HepG2 (cell line): ENCODE results near the gene DAZAP1. TPM values are rescaled to one million over a fixed set of nuclear protein-coding genes. Genes with fewer than 3 reads are reported as not detected.

Experiments
- ARID4A ChIP-seq: sonication (generic); formaldehyde crosslinking; IDR thresholded peaks from 2 replicates; pipeline ENCODE4 v1.5.0; 2020; ENCODE audit warnings: mild to moderate bottlenecking, missing genetic modification reagents, borderline replicate concordance
- ATRX ChIP-seq: sonication (generic); formaldehyde crosslinking; IDR thresholded peaks from 2 replicates; pipeline ENCODE4 v1.4.0; 2020; ENCODE audit warnings: missing genetic modification reagents, borderline replicate concordance
- HDAC1 ChIP-seq: sonication (generic); formaldehyde crosslinking; IDR thresholded peaks from 2 replicates; pipeline ENCODE4 v1.5.1; 2020; ENCODE audit warnings: mild to moderate bottlenecking, missing genetic modification reagents
- KLF16 ChIP-seq, 2 experiments: sonication (generic) in 1 of 2; formaldehyde crosslinking in 1 of 2; IDR thresholded peaks; 2 replicates each; pipeline versions ENCODE4 v1.6.1 to v1.8.0; 2016 to 2023; ENCODE audit warnings: missing genetic modification reagents in 2 of 2, missing compliant biosample characterization in 1 of 2
- MAFF ChIP-seq: IDR thresholded peaks from 2 replicates; pipeline ENCODE4 v1.6.1; 2011; ENCODE audit warnings: low read depth, low read length, improper control_type of control experiment
- MEIS1 ChIP-seq: sonication (generic); formaldehyde crosslinking; IDR thresholded peaks from 2 replicates; pipeline ENCODE4 v1.9.0; 2021; ENCODE audit warnings: mild to moderate bottlenecking, missing genetic modification reagents, moderate library complexity, borderline replicate concordance
- PHF8 ChIP-seq: sonication (generic); formaldehyde crosslinking; IDR thresholded peaks from 2 replicates; pipeline ENCODE4 v1.5.0; 2020; ENCODE audit warnings: missing genetic modification reagents
- SALL2 ChIP-seq: sonication (generic); formaldehyde crosslinking; IDR thresholded peaks from 2 replicates; pipeline ENCODE4 v1.8.1; 2023; ENCODE audit warnings: mild to moderate bottlenecking, missing genetic modification reagents, inconsistent platforms
- TRAFD1 ChIP-seq: sonication (generic); formaldehyde crosslinking; IDR thresholded peaks from 2 replicates; pipeline ENCODE4 v1.5.1; 2020; ENCODE audit warnings: missing genetic modification reagents, mild to moderate bottlenecking, borderline replicate concordance
- UBTF ChIP-seq: sonication (generic); formaldehyde crosslinking; IDR thresholded peaks from 2 replicates; pipeline ENCODE4 v1.4.0; 2020; ENCODE audit warnings: mild to moderate bottlenecking, missing genetic modification reagents
- YEATS2 ChIP-seq: sonication (generic); formaldehyde crosslinking; IDR thresholded peaks from 2 replicates; pipeline ENCODE4 v1.4.0; 2020; ENCODE audit warnings: missing genetic modification reagents, borderline replicate concordance
- ZBTB10 ChIP-seq: sonication (generic); formaldehyde crosslinking; IDR thresholded peaks from 2 replicates; pipeline ENCODE4 v1.4.0; 2020; ENCODE audit warnings: missing genetic modification reagents, borderline replicate concordance
- ZNF513 ChIP-seq: sonication (generic); formaldehyde crosslinking; conservative IDR thresholded peaks from 2 replicates; pipeline ENCODE4 v1.5.0; 2020; ENCODE audit warnings: missing genetic modification reagents
- ZNF570 ChIP-seq: sonication (generic); formaldehyde crosslinking; IDR thresholded peaks from 2 replicates; pipeline ENCODE4 v1.4.0; 2020; ENCODE audit warnings: mild to moderate bottlenecking, missing genetic modification reagents, borderline replicate concordance
- polyA plus RNA-seq, 8 experiments: library from polyadenylated mRNA; depleted of rRNA in 3 of 8; stranded (reverse) in 7 of 8; unstranded in 1 of 8; fragments of >200 nt; fragmentation: Illumina TruSeq in 4 of 8; extraction: Trizol in 4 of 8; gene quantifications; 2 replicates each; pipeline versions ENCODE4 v1.2.1 to v1.2.3, GENCODE V29; 2011 to 2016; ENCODE audit warnings: low read depth in 4 of 8, missing spikeins in 1 of 8, mixed read lengths in 1 of 8; ENCODE audit not compliant: insufficient read depth in 1 of 8
- total RNA-seq, 5 experiments: library from RNA; depleted of rRNA; stranded (reverse); fragments of >200 nt; fragmentation: Illumina TruSeq; extraction: Trizol; gene quantifications; 2 replicates each; pipeline ENCODE4 v1.2.3, GENCODE V29; 2016; ENCODE audit warnings: low read depth in 1 of 5

DAZAP1 gene
- total and polyA plus RNA-seq, 2 of the 13 experiments (the other 11 are each of a cell fraction or from before 2014, with no cell fraction given): 63.3 to 79.2 TPM

GRCh38 chr19:1383312-1384084 lies 23.9 kb upstream of the DAZAP1 start, which contains the start of gene NDUFS7 (continued):
- TF ChIP-seq MEIS1 (peak; percentile 93; the same call in 1 of the 2 replicates), MAFF (no peak), SALL2 (CRISPR knock-in tag) (peak; percentile 99), PHF8 (CRISPR knock-in tag) (peak; percentile 93), ZNF570 (CRISPR knock-in tag) (0 out of 2 replicates have a peak, but pooled peaks have one; percentile 67), ARID4A (CRISPR knock-in tag) (peak; percentile 99), TRAFD1 (peak; percentile 90), KLF16 (CRISPR knock-in tag; IDR thresholded peaks at IDR 0.05) (peak in 1 of 2 experiments; percentile 98; a peak in 2 of 4 replicates), ZNF513 (CRISPR knock-in tag) (peak; percentile 99), ATRX (CRISPR knock-in tag) (no peak), YEATS2 (CRISPR knock-in tag) (peak; percentile 96), HDAC1 (CRISPR knock-in tag) (peak; percentile 99), ZBTB10 (peak; percentile 98; the same call in 1 of the 2 replicates), UBTF (CRISPR knock-in tag) (peak; percentile 94)
